Embryonic facial prominence (tissue), 1 donor: ENCODE results near the gene STAT6.

Experiments used
- DNase-seq: peaks from one replicate; pipeline ENCODE4 v3.0.0-alpha.2; 2016; ENCODE audit errors: extremely low spot score

Gene STAT6

DNA sequence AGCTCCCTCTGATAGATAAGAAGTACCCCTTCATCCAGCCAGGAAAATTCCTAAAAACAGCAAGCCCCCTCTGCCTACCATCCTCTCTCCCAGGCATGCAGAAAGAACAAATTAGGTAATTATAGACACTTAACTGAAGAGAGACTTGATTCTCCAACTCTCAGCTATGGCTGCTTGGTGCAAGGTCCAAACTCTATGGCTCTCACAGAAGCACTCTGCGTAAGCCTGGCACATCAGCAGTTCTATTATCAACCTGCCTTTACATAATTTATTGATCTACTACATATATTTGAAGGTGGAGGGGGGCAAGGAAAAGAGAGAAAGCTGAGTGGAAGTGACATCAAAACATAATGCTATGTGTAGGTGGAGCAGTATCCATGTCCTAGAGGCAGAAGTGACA is 60.2 kb downstream of the STAT6 start:
- no peak for DNase-seq

DNA sequence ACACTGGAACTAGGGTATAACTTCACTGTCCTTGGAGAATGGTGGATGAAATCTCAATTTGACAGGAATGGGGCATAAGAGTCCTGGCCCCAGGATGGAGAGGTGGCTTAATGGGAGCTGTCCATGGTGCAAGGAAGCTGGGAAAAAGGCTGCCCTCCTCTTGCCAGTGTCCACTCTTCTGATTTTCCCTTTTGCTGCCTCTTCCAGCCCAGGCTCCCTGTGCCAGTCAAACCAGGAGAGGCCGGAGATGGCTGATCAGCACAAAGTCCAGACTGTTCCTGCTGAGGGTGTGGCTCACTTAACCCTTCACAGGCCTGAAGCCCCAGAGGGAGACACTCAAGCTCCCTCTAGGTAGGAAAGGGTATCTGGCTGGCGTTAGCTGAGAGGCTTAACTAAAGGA is 61.3 kb downstream of the STAT6 start, which contains the start of gene MYO1A:
Gene MYO1A (minus strand): TSS at position 240 of the 400 bp plus-strand sequence. CDS start 1,806 bp downstream, outside the sequence.
- no peak for DNase-seq

DNA sequence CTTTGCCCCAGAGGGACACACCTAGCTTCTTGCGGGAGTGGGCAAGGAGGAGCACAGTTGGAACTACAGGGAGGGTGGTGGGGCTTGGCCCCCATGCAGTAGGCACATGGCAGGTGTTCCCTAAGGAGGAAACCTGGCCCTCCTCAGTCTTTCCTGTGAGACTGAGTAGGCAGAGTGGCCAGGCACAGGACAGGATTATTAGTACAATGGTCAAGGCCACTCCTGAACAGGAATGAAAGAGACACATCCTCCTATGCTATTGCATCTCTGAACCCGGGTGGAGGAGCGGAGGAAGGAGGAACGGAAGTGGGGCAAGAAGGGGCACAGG is 62.1 kb downstream of the STAT6 start:
- no peak for DNase-seq

DNA sequence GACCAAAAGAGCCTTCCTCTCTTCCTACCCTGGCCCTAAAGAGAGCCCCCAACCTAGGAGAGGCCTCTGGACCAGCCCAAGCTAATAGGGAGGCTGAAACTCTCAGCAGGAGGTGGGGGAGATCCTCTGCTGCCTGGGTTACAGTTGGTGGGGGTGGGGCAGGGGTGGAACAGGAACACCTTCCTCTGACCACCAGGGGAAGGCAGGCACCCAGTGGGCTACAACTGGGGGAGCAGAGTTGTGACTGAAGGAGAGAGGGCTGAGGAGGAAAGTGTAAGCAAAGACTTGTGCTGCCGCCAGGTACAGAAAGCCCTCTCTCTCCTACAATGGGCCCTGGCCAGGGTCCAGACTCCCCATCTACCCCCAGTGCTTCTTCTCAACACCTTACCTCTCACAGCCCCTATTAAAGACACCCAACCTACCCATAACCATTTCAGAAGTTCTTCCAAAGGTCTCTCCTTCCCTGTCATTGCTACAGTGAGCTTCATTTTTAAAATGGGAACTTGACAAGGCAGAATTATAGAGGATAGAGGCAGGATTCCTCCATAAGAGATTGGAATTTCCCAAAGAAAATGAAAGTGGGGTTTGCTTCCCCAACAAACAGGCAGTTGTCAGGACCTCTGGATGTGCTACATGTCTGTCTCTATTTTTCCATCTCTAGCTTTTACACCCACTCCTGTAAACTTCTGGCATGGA is 62.6 kb downstream of the STAT6 start:
- DNase-seq, result no peak

DNA sequence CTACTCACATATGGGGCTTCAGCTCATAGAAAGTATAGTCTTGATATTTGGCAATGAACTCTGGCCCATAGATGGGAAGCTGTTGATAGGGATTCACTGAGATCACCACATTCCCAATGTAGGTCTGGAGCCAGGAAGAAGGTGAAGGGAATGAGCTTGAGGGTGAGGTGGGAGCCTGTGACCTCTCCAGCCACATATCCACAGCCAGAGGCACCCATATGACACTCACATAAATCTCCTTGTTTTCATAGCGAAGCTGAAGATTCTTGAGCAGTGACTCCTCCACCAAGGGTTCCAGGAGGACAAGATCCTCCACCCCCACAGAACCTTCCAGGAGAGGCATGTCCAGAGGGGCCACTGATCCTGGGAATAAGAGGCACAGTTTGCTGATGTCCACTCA is 63.2 kb downstream of the STAT6 start:
- no peak for DNase-seq

DNA sequence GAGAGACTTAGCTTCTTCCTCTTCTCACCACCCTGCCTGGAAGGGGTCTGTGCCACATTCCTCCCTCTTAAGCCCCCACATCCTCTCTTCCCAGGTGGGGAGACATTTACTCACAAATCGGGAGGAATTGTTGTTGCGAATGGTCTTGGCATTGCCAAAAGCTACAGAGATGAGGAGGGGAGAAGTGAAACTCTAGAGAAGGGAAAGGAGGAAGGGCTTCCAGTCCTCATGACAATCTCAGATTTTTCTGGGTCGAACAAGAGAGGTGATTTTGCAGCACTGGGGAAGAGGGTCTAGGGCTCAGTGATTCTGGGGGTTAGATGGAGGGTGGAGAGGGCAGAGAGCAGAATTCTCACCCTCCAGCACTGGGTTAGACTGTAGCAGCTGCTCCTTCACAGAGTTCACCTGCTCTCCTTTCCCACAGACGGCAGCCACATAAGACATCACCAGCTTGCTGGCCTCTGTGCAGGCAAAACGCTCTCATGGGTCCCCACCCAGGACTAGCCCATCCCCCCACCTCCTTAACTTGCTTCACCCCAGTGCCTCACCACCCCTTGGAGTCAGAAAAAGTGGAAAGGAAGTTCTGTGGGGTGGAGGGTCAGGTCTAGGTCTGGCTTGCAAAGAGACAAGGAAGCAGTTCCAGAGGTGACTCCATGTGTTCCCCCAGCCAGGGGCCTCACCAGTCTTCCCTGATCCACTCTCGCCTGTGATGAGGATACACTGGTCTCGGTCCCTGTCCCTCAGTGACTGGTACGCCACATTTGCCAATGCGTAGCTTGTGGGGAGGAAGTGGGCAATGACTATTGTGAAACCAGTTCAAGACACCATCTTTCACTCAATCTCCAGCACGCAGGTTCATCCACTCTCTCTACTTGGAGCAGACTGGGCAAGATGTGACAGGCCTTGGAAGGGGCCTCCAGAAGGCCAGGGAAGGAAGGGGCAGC is 63.9 kb downstream of the STAT6 start:
- no peak for DNase-seq

DNA sequence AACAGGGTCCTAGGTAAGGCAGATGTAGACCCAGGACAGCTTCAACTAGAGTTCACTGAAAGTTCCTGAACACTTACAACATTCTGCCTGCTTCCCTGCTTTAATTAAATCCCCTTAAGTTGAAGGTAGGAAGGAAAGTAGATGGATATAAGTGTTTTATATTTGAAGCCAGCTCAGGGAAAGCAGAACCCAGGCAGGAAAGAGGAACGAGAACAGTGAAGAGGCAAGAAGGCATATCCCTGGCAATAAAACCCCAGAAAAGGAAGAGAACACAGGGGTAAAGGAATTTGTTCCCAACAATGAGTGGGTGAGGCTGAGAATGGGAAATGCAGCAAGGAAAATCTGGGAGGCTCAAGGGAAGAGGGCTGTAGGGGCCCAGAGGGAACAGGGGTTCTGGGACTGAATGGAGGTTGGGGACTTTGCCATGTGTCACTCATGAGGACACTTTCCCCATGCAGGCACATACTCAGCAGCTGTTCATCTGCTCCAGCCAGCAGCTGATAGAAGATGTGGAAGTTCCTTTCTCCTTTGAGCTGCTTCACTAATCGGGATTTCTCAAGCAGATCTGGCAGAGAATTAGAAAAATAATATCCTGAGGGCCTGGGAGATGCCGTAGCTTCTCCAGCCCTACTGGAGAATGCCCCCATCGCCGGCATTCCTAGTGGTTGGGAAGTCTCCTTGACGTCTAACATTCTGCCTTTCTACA is 64.9 kb downstream of the STAT6 start:
- no peak for DNase-seq
